RWPE1 (cell line): ENCODE data around the gene VPS13D.
A peak's percentile ranks its signal among the peaks of the same experiment; 100 is the strongest.

ENCODE experiments used
- CTCF ChIA-PET: fragments of 350-600 bp; sonication (Branson Sonifier 250); formaldehyde crosslinking; extraction: SDS; loops from one replicate; lab custom pipeline; 2021; lab: Yijun Ruan, JAX
- POLR2A ChIA-PET: fragments of 400-600 bp; formaldehyde crosslinking; extraction: SDS; loops from one replicate; lab custom pipeline; 2020; ENCODE audit warnings: antibody characterized with exemption; ENCODE audit not compliant: low non-redundant PET; lab: Yijun Ruan, JAX
- DNase-seq: peaks from one replicate; pipeline ENCODE4 v3.0.0; 2012; ENCODE audit warnings: low spot score
- H3K27ac ChIP-seq: fragments of 450-650 bp; 2 replicates; pipeline ENCODE4 v1.5.1; 2017
- CTCF ChIP-seq: fragments of 450-650 bp; conservative IDR thresholded peaks from 2 replicates; pipeline ENCODE4 v1.5.1; 2017; ENCODE audit warnings: low read depth, mild to moderate bottlenecking

VPS13D gene, protein sequence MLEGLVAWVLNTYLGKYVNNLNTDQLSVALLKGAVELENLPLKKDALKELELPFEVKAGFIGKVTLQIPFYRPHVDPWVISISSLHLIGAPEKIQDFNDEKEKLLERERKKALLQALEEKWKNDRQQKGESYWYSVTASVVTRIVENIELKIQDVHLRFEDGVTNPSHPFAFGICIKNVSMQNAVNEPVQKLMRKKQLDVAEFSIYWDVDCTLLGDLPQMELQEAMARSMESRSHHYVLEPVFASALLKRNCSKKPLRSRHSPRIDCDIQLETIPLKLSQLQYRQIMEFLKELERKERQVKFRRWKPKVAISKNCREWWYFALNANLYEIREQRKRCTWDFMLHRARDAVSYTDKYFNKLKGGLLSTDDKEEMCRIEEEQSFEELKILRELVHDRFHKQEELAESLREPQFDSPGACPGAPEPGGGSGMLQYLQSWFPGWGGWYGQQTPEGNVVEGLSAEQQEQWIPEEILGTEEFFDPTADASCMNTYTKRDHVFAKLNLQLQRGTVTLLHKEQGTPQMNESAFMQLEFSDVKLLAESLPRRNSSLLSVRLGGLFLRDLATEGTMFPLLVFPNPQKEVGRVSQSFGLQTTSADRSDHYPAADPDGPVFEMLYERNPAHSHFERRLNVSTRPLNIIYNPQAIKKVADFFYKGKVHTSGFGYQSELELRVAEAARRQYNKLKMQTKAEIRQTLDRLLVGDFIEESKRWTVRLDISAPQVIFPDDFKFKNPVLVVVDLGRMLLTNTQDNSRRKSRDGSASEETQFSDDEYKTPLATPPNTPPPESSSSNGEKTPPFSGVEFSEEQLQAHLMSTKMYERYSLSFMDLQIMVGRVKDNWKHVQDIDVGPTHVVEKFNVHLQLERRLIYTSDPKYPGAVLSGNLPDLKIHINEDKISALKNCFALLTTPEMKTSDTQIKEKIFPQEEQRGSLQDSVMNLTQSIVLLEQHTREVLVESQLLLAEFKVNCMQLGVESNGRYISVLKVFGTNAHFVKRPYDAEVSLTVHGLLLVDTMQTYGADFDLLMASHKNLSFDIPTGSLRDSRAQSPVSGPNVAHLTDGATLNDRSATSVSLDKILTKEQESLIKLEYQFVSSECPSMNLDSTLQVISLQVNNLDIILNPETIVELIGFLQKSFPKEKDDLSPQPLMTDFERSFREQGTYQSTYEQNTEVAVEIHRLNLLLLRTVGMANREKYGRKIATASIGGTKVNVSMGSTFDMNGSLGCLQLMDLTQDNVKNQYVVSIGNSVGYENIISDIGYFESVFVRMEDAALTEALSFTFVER (N-terminal part only)

DNA sequence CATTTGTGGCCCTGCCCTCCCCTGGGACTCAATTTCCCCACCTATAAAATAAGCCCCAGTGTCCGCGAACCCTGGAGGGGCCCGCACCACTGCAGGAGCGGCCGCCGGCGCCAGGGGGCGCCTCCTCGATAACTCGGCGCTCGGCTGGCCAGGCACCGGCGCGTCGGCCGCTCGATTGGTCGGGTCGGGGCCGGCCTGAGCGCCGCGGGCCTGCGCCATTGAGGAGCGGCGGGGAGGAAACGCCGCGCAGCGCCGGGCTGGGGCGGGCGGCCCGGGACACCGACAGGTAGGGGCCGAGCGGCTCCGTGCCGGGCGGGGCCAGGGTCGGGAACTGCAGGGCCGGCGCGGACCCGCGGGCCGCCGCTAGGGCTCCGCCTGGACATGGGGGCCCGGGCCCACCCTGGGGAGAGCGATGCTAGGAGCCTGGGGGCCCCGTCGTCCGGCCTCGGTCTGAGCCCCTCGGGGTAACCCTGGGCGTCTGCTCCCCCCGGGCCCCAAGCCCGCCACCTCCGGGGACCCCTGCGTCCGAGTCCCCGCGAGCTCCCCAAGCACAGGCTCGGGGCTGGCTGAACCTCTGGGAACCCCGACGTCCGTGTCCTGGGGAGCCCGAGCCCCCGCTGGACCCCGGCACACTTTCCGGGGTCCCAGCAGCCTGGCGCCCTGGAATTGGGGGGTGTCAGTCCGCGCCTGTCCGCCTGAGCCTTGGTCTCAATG, at the start of gene VPS13D:
Gene VPS13D (plus strand): TSS at position 196 of the 714 bp plus-strand sequence. CDS start 4,237 bp downstream, outside the sequence.
- peak; percentile 96 for TF ChIP-seq CTCF
- peak; percentile 85 for DNase-seq
- peak within 1 kb of the TSS; percentile 94 for H3K27ac ChIP-seq
- POLR2A ChIA-PET: no interaction called here
- CTCF ChIA-PET: no interaction called here

- DNase-seq: no peak
- ChIA-PET POLR2A (no interaction called here), CTCF (interaction anchor here (0.5 kb wide), 1 partner anchor 1088 kb away, joined by 4 read pairs; no protein-coding TSS in a partner anchor)
- no peak overlapping the region for H3K27ac ChIP-seq
- TF ChIP-seq CTCF: no peak
Observed at GRCh38 chr1:12180315-12180714, 49.5 kb upstream of the VPS13D start.

DNA sequence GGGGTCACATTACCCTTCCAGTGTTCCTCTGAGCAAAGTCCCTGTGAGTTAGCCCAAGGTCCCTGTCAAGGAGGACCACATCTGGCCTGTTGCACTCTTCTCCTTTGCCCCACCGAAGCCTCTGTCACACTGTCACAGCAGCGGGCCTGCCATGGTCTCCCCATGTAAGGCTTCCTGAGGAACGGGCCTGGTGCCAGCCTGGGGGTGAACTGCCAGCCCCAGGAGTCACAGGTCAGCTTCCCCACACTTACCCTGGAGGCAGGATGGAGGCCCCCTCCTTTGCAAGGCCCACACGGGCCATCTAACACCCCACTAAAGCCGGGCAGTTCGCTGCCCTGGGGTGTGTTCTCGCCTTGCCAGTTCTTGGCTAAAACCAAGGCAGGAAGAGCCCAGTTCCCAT, 48.9 kb upstream of the VPS13D start:
- no peak for DNase-seq
- no peak overlapping the region for H3K27ac ChIP-seq
- no peak for TF ChIP-seq CTCF
- CTCF ChIA-PET: no interaction called here
- POLR2A ChIA-PET: no interaction called here

GRCh38 chr1:12181568-12181967, 48.3 kb upstream of the VPS13D start:
- TF ChIP-seq CTCF: no peak
- H3K27ac ChIP-seq: no peak overlapping the region
- no peak for DNase-seq
- ChIA-PET CTCF (interaction anchor here (3.9 kb wide), 1 partner anchor 57 kb away, joined by 13 read pairs; no protein-coding TSS in a partner anchor), POLR2A (no interaction called here)

- no peak overlapping the region for H3K27ac ChIP-seq
- ChIA-PET CTCF (interaction anchor here (3.9 kb wide), 1 partner anchor 58 kb away, joined by 13 read pairs; no protein-coding TSS in a partner anchor), POLR2A (no interaction called here)
- no peak for DNase-seq
- no peak for TF ChIP-seq CTCF
Observed at GRCh38 chr1:12182410-12182984, 47.3 kb upstream of the VPS13D start.
